Smooth muscle cell (in vitro differentiated cells): ENCODE results near the gene RHBDF1. TPM values are rescaled to one million over a fixed set of nuclear protein-coding genes. Genes with fewer than 3 reads are reported as not detected.

Experiments
- DNase-seq: peaks from one replicate; lab custom pipeline; 2025; ENCODE audit not compliant: unreplicated experiment; lab: John Stamatoyannopoulos, UW
- H2AFZ ChIP-seq: fragments of 200-600 bp; sonication (generic); 2 replicates; pipeline ENCODE4 v1.6.0; 2016; ENCODE audit warnings: antibody characterized with exemption, low read depth, mild to moderate bottlenecking
- H3F3A ChIP-seq: fragments of 200-600 bp; sonication (generic); 2 replicates; pipeline ENCODE4 v1.6.0; 2017; ENCODE audit warnings: antibody characterized with exemption, low read depth
- H3K27ac ChIP-seq: fragments of 200-600 bp; sonication (generic); 2 replicates; pipeline ENCODE4 v1.5.1; 2016; ENCODE audit warnings: low read depth, mild to moderate bottlenecking
- H3K27me3 ChIP-seq: fragments of 200-600 bp; sonication (generic); 2 replicates; pipeline ENCODE4 v1.6.1; 2016; ENCODE audit warnings: low read depth, mild to moderate bottlenecking
- H3K36me3 ChIP-seq: fragments of 200-600 bp; sonication (generic); 2 replicates; pipeline ENCODE4 v1.5.1; 2016; ENCODE audit warnings: low read depth
- H3K4me1 ChIP-seq: fragments of 200-600 bp; sonication (generic); 2 replicates; pipeline ENCODE4 v1.5.1; 2016; ENCODE audit warnings: low read depth
- H3K4me2 ChIP-seq: fragments of 200-600 bp; sonication (generic); 2 replicates; pipeline ENCODE4 v1.6.0; 2016; ENCODE audit warnings: mild to moderate bottlenecking
- H3K4me3 ChIP-seq: fragments of 200-600 bp; sonication (generic); 2 replicates; pipeline ENCODE4 v1.5.1; 2016; ENCODE audit warnings: mild to moderate bottlenecking
- H3K79me2 ChIP-seq: fragments of 200-600 bp; sonication (generic); 2 replicates; pipeline ENCODE4 v1.6.0; 2016; ENCODE audit warnings: low read depth, mild to moderate bottlenecking
- H3K9ac ChIP-seq: fragments of 200-600 bp; sonication (generic); 2 replicates; pipeline ENCODE4 v1.6.0; 2016; ENCODE audit warnings: low read depth
- H3K9me3 ChIP-seq: fragments of 200-600 bp; sonication (generic); replicated peaks from 2 replicates; pipeline ENCODE4 v1.5.1; 2016; ENCODE audit warnings: low read depth
- H4K20me1 ChIP-seq: fragments of 200-600 bp; sonication (generic); 2 replicates; pipeline ENCODE4 v1.6.0; 2016; ENCODE audit warnings: low read depth
- WGBS: methylation state at CpG from one replicate; pipeline ENCODE4 v1.1.7; 2016; ENCODE audit warnings: low lambda C conversion rate; 5-methylcytosine and 5-hydroxymethylcytosine counted together
- polyA plus RNA-seq: library from polyadenylated mRNA; unstranded; fragments of >200 nt; fragmentation: Nextera tagmentation; extraction: Ambion mirVana; gene quantifications from 2 replicates; pipeline ENCODE4 v1.2.1, GENCODE V29; 2016
- total RNA-seq: library from RNA; depleted of rRNA; stranded (reverse); fragments of >200 nt; gene quantifications from 2 replicates; pipeline ENCODE4 v1.2.3, GENCODE V29; 2014
- TF ChIP-seq, protein P1 (sequence below): fragments of 200-600 bp; sonication (generic); IDR thresholded peaks from 2 replicates; pipeline ENCODE4 v1.5.1; 2017; ENCODE audit warnings: borderline replicate concordance, mild to moderate bottlenecking, antibody characterized with exemption; ENCODE audit not compliant: insufficient read depth, poor library complexity, severe bottlenecking

Gene RHBDF1
- total and polyA plus RNA-seq, 2 experiments from 2014 or later: 41.4 to 68.0 TPM

DNA sequence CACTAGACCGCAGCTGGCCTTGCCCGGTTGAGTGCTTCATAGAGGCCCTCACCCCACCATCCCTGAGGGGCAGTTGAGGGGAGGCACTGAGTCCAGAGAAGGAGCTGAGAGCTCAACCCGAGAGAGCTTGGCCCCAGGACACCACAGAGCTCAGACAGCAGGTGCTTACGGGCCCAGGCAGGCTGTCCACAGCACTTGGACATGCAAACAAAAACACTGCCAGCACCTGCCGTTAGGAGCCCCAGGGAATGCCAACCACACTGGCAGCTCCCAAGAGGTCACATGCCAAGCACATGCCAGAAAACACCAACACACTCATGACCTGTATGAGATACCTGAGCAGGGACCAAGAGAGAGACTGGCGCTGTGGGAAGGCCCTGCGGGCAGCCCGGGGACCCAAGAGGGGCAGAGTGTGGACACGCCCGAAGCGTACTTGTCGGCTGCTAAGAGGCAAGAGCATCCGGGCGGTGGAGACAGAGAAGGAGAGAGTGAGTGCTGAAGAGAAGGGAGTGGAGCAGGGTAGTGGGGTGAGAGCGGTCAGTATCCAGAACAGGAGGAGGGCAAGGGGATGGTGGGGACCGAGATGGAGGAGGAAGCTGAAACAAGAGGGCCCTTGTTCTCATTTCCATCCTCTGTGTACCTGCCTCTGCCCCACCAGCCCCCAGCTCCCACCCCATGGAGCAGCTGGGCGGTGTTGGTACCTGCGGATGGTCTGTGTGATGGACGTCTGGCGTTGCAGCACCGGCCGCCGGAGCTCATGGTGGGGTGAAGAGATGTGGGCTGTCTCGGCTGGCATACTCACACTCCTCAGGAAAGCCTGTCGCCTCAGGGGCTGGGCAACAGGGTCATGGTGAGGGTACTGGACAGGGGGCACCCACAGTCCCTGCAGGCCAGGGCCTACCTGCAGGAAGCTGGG lies 8.2 kb downstream of the RHBDF1 start:
- TF ChIP-seq, protein P1, sequence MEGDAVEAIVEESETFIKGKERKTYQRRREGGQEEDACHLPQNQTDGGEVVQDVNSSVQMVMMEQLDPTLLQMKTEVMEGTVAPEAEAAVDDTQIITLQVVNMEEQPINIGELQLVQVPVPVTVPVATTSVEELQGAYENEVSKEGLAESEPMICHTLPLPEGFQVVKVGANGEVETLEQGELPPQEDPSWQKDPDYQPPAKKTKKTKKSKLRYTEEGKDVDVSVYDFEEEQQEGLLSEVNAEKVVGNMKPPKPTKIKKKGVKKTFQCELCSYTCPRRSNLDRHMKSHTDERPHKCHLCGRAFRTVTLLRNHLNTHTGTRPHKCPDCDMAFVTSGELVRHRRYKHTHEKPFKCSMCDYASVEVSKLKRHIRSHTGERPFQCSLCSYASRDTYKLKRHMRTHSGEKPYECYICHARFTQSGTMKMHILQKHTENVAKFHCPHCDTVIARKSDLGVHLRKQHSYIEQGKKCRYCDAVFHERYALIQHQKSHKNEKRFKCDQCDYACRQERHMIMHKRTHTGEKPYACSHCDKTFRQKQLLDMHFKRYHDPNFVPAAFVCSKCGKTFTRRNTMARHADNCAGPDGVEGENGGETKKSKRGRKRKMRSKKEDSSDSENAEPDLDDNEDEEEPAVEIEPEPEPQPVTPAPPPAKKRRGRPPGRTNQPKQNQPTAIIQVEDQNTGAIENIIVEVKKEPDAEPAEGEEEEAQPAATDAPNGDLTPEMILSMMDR: no peak
- Histone ChIP-seq H3K4me1 (peaks cover 13% of the 10 kb centered on the region), H3K27ac (no peak overlapping the region), H3K36me3 (no peaks in the 10 kb centered on the region), H3K4me3 (no peak overlapping the region), H3K79me2 (peaks cover 41% of the 10 kb centered on the region), H4K20me1 (peaks cover 64% of the 10 kb centered on the region), H2AFZ (no peak overlapping the region), H3K27me3 (no peaks in the 10 kb centered on the region), H3K9me3 (no peaks in the 10 kb centered on the region), H3K4me2 (no peak overlapping the region), H3F3A (no peaks in the 10 kb centered on the region), H3K9ac (no peak overlapping the region)
- WGBS: 96% methylated on average over 25 of the region's 25 CpGs
- DNase-seq: no peak

- TF ChIP-seq, protein P1: no peak
- Histone ChIP-seq H3K27me3 (no peaks in the 10 kb centered on the region), H3K79me2 (peaks cover 33% of the 10 kb centered on the region), H3K36me3 (no peaks in the 10 kb centered on the region), H2AFZ (no peak overlapping the region), H3K4me1 (peaks cover 6% of the 10 kb centered on the region), H3K9me3 (no peaks in the 10 kb centered on the region), H3K9ac (no peak overlapping the region), H4K20me1 (peaks cover 56% of the 10 kb centered on the region), H3K4me2 (no peak overlapping the region), H3K4me3 (no peak overlapping the region), H3F3A (no peaks in the 10 kb centered on the region), H3K27ac (no peak overlapping the region)
- WGBS: 97% methylated on average over 16 of the region's 16 CpGs
- no peak for DNase-seq
Measured at GRCh38 chr16:63466-63865, 9.0 kb downstream of the RHBDF1 start.

- Histone ChIP-seq H3K4me2 (no peak overlapping the region), H3K9ac (no peak overlapping the region), H3K79me2 (peaks cover 29% of the 10 kb centered on the region), H3K27me3 (no peaks in the 10 kb centered on the region), H4K20me1 (peaks cover 51% of the 10 kb centered on the region), H3K9me3 (no peaks in the 10 kb centered on the region), H2AFZ (no peak overlapping the region), H3F3A (no peaks in the 10 kb centered on the region), H3K4me3 (no peak overlapping the region), H3K4me1 (peaks cover under 1% of the 10 kb centered on the region), H3K36me3 (no peaks in the 10 kb centered on the region), H3K27ac (no peak overlapping the region)
- no peak for DNase-seq
- 97% methylated on average over 21 of the region's 21 CpGs for WGBS
- TF ChIP-seq, protein P1: no peak
Measured at GRCh38 chr16:62968-63391, 9.5 kb downstream of the RHBDF1 start.
